Bronchial epithelial cell (primary cell): ENCODE measurements around the gene TXNRD2. TPM values are rescaled to one million over a fixed set of nuclear protein-coding genes. Genes with fewer than 3 reads are reported as not detected.
A peak's percentile ranks its signal among the peaks of the same experiment; 100 is the strongest.

Source experiments
- DNase-seq: peaks from one replicate; pipeline ENCODE4 v3.0.0-alpha.2; 2010; ENCODE audit warnings: low read depth
- FAIRE-seq: peaks from 2 replicates; lab custom pipeline; 2011; peaks lifted over from hg19 to GRCh38; lab: Jason Lieb, UNC
- H3K27me3 ChIP-seq: 2 replicates; pipeline ENCODE4 v1.5.1; 2011; ENCODE audit warnings: low read length; ENCODE audit not compliant: control insufficient read depth, insufficient read depth
- H3K36me3 ChIP-seq: 2 replicates; pipeline ENCODE4 v1.5.1; 2011; ENCODE audit warnings: low read length; ENCODE audit not compliant: control insufficient read depth, insufficient read depth
- H3K4me3 ChIP-seq: 2 replicates; pipeline ENCODE4 v1.5.1; 2011; ENCODE audit warnings: mild to moderate bottlenecking, low read depth, low read length, control low read depth
- total RNA-seq: library from RNA; depleted of rRNA; stranded (reverse); fragments of >200 nt; gene quantifications from 2 replicates; pipeline ENCODE4 v1.2.1, GENCODE V29; 2014
- TF ChIP-seq, protein P1 (sequence below): IDR thresholded peaks from 2 replicates; pipeline ENCODE4 v1.5.1; 2011; ENCODE audit warnings: mild to moderate bottlenecking, moderate library complexity, low read length, control low read depth, inconsistent platforms; ENCODE audit not compliant: insufficient read depth, severe bottlenecking

TXNRD2 gene
- total RNA-seq, 1 donor from 2014 or later, result 12.9 TPM

DNA sequence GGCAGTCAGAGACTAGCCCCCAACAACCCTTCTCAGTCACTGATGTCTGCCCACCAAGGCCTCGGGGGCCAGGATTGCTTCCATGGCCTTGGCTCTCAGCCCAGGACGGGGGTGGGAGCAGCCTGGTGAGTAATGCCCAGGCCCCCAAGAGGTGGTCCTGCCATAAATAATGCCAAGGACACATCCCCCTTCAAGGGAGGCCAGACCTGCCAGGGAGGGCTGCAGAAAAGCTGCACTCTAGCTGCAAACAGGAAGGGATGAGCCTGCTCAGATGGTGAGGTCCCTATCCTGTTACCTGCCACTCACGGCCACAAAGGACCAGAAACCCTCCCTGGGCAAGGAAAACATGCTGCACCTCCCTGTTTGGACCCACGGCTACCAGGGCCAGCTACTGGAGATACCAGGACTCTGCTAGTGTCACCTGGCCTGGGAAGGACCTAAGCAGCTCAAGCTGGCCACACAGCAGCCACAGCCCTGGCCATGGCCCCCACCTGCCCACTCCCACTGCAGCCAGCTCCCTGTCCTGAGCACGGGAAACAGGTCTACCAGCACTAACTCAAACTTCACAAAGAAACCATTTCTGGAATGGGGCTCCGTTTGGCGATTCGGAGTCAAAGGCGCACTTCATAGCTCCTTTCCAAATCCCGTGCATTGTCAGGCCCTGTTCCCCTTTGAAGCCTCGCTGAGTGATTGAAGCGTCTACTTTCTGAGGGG is 99.1 kb downstream of the TXNRD2 start:
- FAIRE-seq (peak; percentile 23), DNase-seq (no peak)
- no peaks in the 10 kb centered on the region for H3K27me3 ChIP-seq
- no peak overlapping the region for H3K4me3 ChIP-seq
- TF ChIP-seq, protein P1, sequence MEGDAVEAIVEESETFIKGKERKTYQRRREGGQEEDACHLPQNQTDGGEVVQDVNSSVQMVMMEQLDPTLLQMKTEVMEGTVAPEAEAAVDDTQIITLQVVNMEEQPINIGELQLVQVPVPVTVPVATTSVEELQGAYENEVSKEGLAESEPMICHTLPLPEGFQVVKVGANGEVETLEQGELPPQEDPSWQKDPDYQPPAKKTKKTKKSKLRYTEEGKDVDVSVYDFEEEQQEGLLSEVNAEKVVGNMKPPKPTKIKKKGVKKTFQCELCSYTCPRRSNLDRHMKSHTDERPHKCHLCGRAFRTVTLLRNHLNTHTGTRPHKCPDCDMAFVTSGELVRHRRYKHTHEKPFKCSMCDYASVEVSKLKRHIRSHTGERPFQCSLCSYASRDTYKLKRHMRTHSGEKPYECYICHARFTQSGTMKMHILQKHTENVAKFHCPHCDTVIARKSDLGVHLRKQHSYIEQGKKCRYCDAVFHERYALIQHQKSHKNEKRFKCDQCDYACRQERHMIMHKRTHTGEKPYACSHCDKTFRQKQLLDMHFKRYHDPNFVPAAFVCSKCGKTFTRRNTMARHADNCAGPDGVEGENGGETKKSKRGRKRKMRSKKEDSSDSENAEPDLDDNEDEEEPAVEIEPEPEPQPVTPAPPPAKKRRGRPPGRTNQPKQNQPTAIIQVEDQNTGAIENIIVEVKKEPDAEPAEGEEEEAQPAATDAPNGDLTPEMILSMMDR, result no peak
- H3K36me3 ChIP-seq, result no peaks in the 10 kb centered on the region

DNA sequence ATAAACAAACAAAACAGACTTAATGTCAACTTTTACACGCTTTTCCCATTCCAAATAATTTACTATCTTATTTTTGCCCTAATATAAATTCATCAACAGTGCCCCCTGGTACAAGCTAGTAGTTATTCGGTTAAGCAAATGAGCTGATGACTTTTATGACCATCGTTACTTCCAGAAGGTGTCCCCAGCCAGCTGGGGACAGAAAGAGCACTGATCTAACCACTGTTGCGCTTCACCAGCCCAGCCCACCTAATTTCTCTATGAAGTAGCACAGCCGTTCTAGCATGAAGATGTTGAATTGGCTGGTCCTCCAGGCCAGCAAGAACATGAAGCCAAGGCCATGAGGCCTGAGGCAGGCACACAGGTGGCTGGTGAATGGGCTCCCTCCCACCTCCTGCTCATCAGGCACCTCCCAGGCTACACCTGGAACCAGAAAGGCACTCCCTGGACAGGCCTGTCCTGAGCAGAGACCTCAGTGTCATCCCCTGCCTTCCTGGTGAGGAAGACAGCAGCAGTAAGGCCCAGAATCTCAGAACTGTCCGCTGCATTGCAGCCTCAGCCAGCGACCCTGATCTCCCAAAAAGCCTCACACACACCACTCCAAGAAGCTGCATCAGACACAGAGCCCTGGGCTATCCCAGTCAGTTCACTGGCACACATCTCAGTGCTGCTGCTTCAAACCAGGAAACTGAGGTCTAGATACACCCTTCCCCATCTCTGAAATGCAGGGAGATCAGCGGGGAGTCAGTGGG is 99.8 kb downstream of the TXNRD2 start:
- TF ChIP-seq, protein P1, result no peak
- H3K27me3 ChIP-seq, result no peaks in the 10 kb centered on the region
- peak; percentile 32 for FAIRE-seq
- no peak overlapping the region for H3K4me3 ChIP-seq
- no peaks in the 10 kb centered on the region for H3K36me3 ChIP-seq
- DNase-seq, result no peak

DNA sequence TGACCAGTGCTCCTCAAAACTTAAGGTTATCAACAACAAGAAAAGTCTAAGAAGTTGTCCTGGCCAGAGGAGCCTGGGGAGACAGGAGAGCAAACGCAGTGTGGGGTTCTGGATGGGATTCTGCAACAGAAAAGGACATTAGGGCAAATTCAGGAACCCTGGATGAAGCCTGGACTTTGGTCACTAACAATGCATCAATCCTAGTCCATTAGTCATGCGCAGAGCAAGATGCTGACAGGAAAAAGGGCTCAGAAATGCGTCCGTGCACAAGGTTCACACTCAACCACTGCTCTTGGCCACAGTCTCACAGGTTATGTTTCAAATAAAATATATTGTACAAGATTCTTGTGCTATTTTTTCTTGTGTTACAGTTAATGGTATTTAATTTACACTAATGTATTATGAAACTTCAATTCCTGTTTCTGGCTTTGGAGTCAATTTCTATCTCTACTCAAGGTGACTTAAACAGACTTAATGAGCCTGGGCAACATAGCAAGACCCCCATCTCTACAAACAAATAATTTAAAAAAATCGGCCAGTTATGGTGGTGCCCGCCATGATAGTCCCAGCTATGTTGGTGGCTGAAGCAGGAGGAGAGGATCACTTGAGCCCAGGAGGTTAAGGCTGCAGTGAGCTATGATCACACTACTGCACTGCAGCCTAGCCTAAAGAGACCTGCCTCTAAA is 100.5 kb downstream of the TXNRD2 start:
- no peaks in the 10 kb centered on the region for H3K36me3 ChIP-seq
- H3K4me3 ChIP-seq, result no peak overlapping the region
- DNase-seq (no peak), FAIRE-seq (no peak)
- TF ChIP-seq, protein P1, result no peak
- H3K27me3 ChIP-seq, result no peaks in the 10 kb centered on the region

DNA sequence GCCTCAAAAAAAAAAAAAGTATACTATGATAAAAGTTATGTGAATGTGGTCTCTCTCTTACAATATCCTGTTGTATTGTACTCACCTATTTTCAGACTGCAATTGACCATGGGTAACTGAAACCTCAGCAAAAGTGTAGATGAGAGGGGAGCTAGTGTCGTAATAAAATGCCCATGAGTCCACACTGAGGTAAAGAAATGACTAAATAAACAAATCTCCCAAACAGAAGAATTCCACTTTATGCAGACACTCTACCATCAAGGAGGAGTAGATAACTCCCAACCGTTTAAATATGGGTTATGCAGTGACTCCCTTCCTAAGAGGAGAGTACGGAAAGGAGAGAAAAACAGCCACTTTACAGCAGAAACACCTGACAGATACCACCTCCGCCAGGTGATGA is 101.6 kb downstream of the TXNRD2 start:
- no peaks in the 10 kb centered on the region for H3K27me3 ChIP-seq
- no peak overlapping the region for H3K4me3 ChIP-seq
- no peaks in the 10 kb centered on the region for H3K36me3 ChIP-seq
- DNase-seq (no peak), FAIRE-seq (no peak)
- TF ChIP-seq, protein P1, result no peak

DNA sequence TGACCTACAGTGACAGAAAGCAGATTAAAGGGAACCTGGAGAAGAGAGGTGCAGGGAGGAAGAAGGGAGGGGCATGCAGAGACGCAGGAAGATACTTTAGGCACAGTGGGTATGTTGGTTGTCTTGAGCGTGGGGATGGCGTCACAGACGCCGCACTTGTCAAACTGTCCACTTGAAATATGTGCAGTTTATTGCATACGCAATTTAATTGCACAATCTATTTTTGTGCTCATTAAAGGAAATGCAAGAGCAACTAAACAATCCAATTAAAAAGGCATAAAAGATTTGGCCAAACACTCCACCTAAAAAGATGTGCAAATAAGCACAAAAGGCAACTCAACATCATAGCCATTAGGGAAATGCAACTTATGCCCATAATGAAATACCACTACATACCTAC is 103.7 kb downstream of the TXNRD2 start:
- TF ChIP-seq, protein P1, result no peak
- no peaks in the 10 kb centered on the region for H3K36me3 ChIP-seq
- no peaks in the 10 kb centered on the region for H3K27me3 ChIP-seq
- H3K4me3 ChIP-seq, result no peak overlapping the region
- FAIRE-seq (peak; percentile 28), DNase-seq (no peak)
